HEK293 (cell line): ENCODE data around the gene RASA3.
"Not testable (repeated sequence)": the region's sequence is repeated elsewhere in the genome, so short reads cannot be mapped to it uniquely, and the experiment has no call there.

Experiments used
- CTCF ChIA-PET: fragments of 350-600 bp; formaldehyde crosslinking; extraction: SDS; loops from one replicate; lab custom pipeline; 2021; ENCODE audit warnings: antibody characterized with exemption; lab: Yijun Ruan, JAX
- POLR2A ChIA-PET: fragments of 300-600 bp; formaldehyde crosslinking; extraction: SDS; loops from one replicate; lab custom pipeline; 2020; ENCODE audit warnings: antibody characterized with exemption, inconsistent platforms; lab: Yijun Ruan, JAX
- H3K27ac ChIP-seq: fragments of 200-500 bp; sonication (Bioruptor generic); 2 replicates; pipeline ENCODE4 v1.5.1; 2014; ENCODE audit warnings: low read depth, low read length, control low read depth, inconsistent platforms; ENCODE audit errors: extremely low read depth
- H3K36me3 ChIP-seq, 2 experiments: fragments of 200-500 bp in 1 of 2; sonication (Bioruptor generic) in 1 of 2; 1 replicate in 1 of 2; 2 replicates in 1 of 2; pipeline ENCODE4 v1.5.1; 2014 to 2017; ENCODE audit warnings: inconsistent platforms in 2 of 2, low read length in 2 of 2; ENCODE audit not compliant: control insufficient read depth in 2 of 2, insufficient read depth in 1 of 2
- H3K4me1 ChIP-seq: fragments of 200-500 bp; sonication (Bioruptor generic); 2 replicates; pipeline ENCODE4 v1.5.1; 2014; ENCODE audit warnings: mild to moderate bottlenecking, low read length, inconsistent platforms; ENCODE audit not compliant: control insufficient read depth, insufficient read depth
- H3K4me3 ChIP-seq: 2 replicates; pipeline ENCODE4 v1.5.1; 2011; ENCODE audit warnings: low read depth, mild to moderate bottlenecking, control low read depth, low read length, moderate library complexity
- H3K9me3 ChIP-seq: fragments of 200-500 bp; sonication (Bioruptor generic); 2 replicates; pipeline ENCODE4 v1.5.1; 2014; ENCODE audit warnings: low read depth, low read length, inconsistent platforms; ENCODE audit not compliant: control insufficient read depth, insufficient read depth
- GLI4 ChIP-seq: fragments of 450-650 bp; formaldehyde crosslinking; IDR thresholded peaks from 2 replicates; pipeline ENCODE4 v1.5.1; 2016; ENCODE audit warnings: missing biosample characterization, missing genetic modification characterization
- KLF8 ChIP-seq: fragments of 450-650 bp; formaldehyde crosslinking; IDR thresholded peaks from 2 replicates; pipeline ENCODE4 v1.5.1; 2016; ENCODE audit warnings: missing biosample characterization, missing genetic modification characterization
- OSR2 ChIP-seq: fragments of 450-650 bp; formaldehyde crosslinking; IDR thresholded peaks from 2 replicates; pipeline ENCODE4 v1.5.1; 2016; ENCODE audit warnings: missing biosample characterization, missing genetic modification characterization
- OVOL3 ChIP-seq: fragments of 450-650 bp; formaldehyde crosslinking; IDR thresholded peaks from 2 replicates; pipeline ENCODE4 v1.5.1; 2016; ENCODE audit warnings: missing biosample characterization, missing genetic modification characterization
- ZFP37 ChIP-seq: fragments of 450-650 bp; formaldehyde crosslinking; IDR thresholded peaks from 2 replicates; pipeline ENCODE4 v1.5.1; 2016; ENCODE audit warnings: missing biosample characterization, missing genetic modification characterization
- ZNF114 ChIP-seq: fragments of 450-650 bp; formaldehyde crosslinking; IDR thresholded peaks from 2 replicates; pipeline ENCODE4 v1.5.0; 2017; ENCODE audit warnings: missing biosample characterization, missing genetic modification characterization
- ZNF140 ChIP-seq: fragments of 450-650 bp; formaldehyde crosslinking; IDR thresholded peaks from 2 replicates; pipeline ENCODE4 v1.5.1; 2016; ENCODE audit warnings: missing biosample characterization, missing genetic modification characterization
- ZNF146 ChIP-seq: fragments of 450-650 bp; formaldehyde crosslinking; IDR thresholded peaks from 2 replicates; pipeline ENCODE4 v1.5.1; 2016; ENCODE audit warnings: missing biosample characterization, missing genetic modification characterization
- ZNF169 ChIP-seq: fragments of 450-650 bp; formaldehyde crosslinking; IDR thresholded peaks from 2 replicates; pipeline ENCODE4 v1.5.1; 2016; ENCODE audit warnings: missing biosample characterization, missing genetic modification characterization
- ZNF175 ChIP-seq: fragments of 450-650 bp; formaldehyde crosslinking; IDR thresholded peaks from 2 replicates; pipeline ENCODE4 v1.5.1; 2016; ENCODE audit warnings: missing biosample characterization, missing genetic modification characterization
- ZNF221 ChIP-seq: fragments of 450-650 bp; formaldehyde crosslinking; IDR thresholded peaks from 2 replicates; pipeline ENCODE4 v1.5.1; 2017; ENCODE audit warnings: missing biosample characterization, missing genetic modification characterization, borderline replicate concordance
- ZNF366 ChIP-seq: fragments of 450-650 bp; formaldehyde crosslinking; conservative IDR thresholded peaks from 2 replicates; pipeline ENCODE4 v1.5.1; 2016; ENCODE audit warnings: missing biosample characterization, missing genetic modification characterization
- ZNF473 ChIP-seq: fragments of 450-650 bp; formaldehyde crosslinking; IDR thresholded peaks from 2 replicates; pipeline ENCODE4 v1.5.1; 2017; ENCODE audit warnings: missing biosample characterization, missing genetic modification characterization
- ZNF530 ChIP-seq: fragments of 450-650 bp; formaldehyde crosslinking; IDR thresholded peaks from 2 replicates; pipeline ENCODE4 v1.5.1; 2016; ENCODE audit warnings: low read depth, missing biosample characterization, missing genetic modification characterization
- ZNF621 ChIP-seq: fragments of 450-650 bp; formaldehyde crosslinking; IDR thresholded peaks from 2 replicates; pipeline ENCODE4 v1.5.1; 2017; ENCODE audit warnings: missing biosample characterization, missing genetic modification characterization
- ZNF626 ChIP-seq: fragments of 450-650 bp; sonication (Bioruptor Pico); formaldehyde crosslinking; IDR thresholded peaks from 2 replicates; pipeline ENCODE4 v1.5.1; 2018; ENCODE audit warnings: missing biosample characterization, missing genetic modification characterization, inconsistent platforms
- ZNF660 ChIP-seq: fragments of 450-650 bp; IDR thresholded peaks from 2 replicates; pipeline ENCODE4 v1.5.1; 2018; ENCODE audit warnings: missing biosample characterization, mild to moderate bottlenecking, missing genetic modification characterization
- ZNF837 ChIP-seq: fragments of 450-650 bp; formaldehyde crosslinking; IDR thresholded peaks from 2 replicates; pipeline ENCODE4 v1.5.1; 2016; ENCODE audit warnings: missing biosample characterization, missing genetic modification characterization
- ZSCAN16 ChIP-seq: fragments of 450-650 bp; formaldehyde crosslinking; IDR thresholded peaks from 2 replicates; pipeline ENCODE4 v1.5.1; 2016; ENCODE audit warnings: missing biosample characterization, missing genetic modification characterization
- TF ChIP-seq, protein P1 (sequence below): fragments of 450-650 bp; formaldehyde crosslinking; IDR thresholded peaks from 2 replicates; pipeline ENCODE4 v1.5.1; 2016; ENCODE audit warnings: missing biosample characterization, missing genetic modification characterization, borderline replicate concordance

Gene RASA3

GRCh38 chr13:113989585-113990300 is 142.7 kb downstream of the RASA3 start:
- no peaks in the 10 kb centered on the region for H3K9me3 ChIP-seq
- TF ChIP-seq OVOL3 (tag by site-specific recombination): no peak
- TF ChIP-seq ZNF626: no peak
- TF ChIP-seq OSR2: no peak
- peak; percentile 75 for TF ChIP-seq ZNF366 (tag by site-specific recombination)
- TF ChIP-seq, all 188 proteins: peak for 1
- H3K4me3 ChIP-seq: no peak overlapping the region
- H3K36me3 ChIP-seq: peaks cover 0 to 16% of the 10 kb centered on the region in 2 experiments; a peak in 1 of 3 replicates
- H3K27ac ChIP-seq: no peak overlapping the region
- H3K4me1 ChIP-seq: no peaks in the 10 kb centered on the region
- ChIA-PET CTCF (no interaction called here), POLR2A (no interaction called here)

GRCh38 chr13:113988859-113989258 is 143.6 kb downstream of the RASA3 start:
- H3K4me3 ChIP-seq, POLR2A ChIA-PET, H3K4me1 ChIP-seq, CTCF ChIA-PET, H3K27ac ChIP-seq, H3K9me3 ChIP-seq: not testable (repeated sequence)
- TF ChIP-seq, protein P1, sequence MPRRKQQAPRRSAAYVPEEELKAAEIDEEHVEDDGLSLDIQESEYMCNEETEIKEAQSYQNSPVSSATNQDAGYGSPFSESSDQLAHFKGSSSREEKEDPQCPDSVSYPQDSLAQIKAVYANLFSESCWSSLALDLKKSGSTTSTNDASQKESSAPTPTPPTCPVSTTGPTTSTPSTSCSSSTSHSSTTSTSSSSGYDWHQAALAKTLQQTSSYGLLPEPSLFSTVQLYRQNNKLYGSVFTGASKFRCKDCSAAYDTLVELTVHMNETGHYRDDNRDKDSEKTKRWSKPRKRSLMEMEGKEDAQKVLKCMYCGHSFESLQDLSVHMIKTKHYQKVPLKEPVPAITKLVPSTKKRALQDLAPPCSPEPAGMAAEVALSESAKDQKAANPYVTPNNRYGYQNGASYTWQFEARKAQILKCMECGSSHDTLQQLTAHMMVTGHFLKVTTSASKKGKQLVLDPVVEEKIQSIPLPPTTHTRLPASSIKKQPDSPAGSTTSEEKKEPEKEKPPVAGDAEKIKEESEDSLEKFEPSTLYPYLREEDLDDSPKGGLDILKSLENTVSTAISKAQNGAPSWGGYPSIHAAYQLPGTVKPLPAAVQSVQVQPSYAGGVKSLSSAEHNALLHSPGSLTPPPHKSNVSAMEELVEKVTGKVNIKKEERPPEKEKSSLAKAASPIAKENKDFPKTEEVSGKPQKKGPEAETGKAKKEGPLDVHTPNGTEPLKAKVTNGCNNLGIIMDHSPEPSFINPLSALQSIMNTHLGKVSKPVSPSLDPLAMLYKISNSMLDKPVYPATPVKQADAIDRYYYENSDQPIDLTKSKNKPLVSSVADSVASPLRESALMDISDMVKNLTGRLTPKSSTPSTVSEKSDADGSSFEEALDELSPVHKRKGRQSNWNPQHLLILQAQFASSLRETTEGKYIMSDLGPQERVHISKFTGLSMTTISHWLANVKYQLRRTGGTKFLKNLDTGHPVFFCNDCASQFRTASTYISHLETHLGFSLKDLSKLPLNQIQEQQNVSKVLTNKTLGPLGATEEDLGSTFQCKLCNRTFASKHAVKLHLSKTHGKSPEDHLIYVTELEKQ (tag by site-specific recombination): 0 out of 2 replicates have a peak, but pooled peaks have one; percentile 29
- peak; percentile 51; the same call in 1 of the 2 replicates for TF ChIP-seq ZNF366 (tag by site-specific recombination)
- H3K36me3 ChIP-seq: peaks cover 0 to 16% of the 10 kb centered on the region in 2 experiments; a peak in 1 of 3 replicates

DNA sequence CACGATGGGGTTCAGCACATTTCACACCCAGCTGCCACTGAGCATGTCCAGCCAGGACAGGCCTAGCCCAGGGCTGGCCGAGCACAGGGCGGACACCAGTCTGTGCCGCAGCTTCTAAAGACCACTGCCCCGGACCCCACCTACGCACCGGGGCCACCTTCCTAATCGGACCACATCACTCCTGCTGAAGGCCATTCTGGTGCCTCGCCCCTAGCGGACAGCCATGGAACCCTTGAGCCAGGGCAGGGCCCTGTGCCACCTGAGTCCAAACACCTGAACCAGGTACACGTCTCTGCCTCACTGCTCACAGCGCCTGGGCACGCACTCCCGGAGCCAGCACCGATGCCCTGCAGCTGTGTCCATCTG is 150.1 kb downstream of the RASA3 start:
- Histone ChIP-seq H3K9me3 (no peaks in the 10 kb centered on the region), H3K27ac (no peak overlapping the region), H3K4me3 (no peak overlapping the region), H3K4me1 (no peaks in the 10 kb centered on the region), H3K36me3 (peaks cover 0 to 12% of the 10 kb centered on the region in 2 experiments; a peak in 1 of 3 replicates)
- TF ChIP-seq ZNF140 (tag by site-specific recombination) (no peak), GLI4 (no peak)
- POLR2A ChIA-PET: no interaction called here
- CTCF ChIA-PET: no interaction called here

GRCh38 chr13:113981611-113982295 is 150.7 kb downstream of the RASA3 start:
- Histone ChIP-seq H3K27ac (no peak overlapping the region), H3K4me3 (no peak overlapping the region), H3K9me3 (no peaks in the 10 kb centered on the region), H3K36me3 (peaks cover 0 to 12% of the 10 kb centered on the region in 2 experiments; a peak in 1 of 3 replicates), H3K4me1 (no peaks in the 10 kb centered on the region)
- ChIA-PET CTCF (no interaction called here), POLR2A (no interaction called here)
- TF ChIP-seq ZNF175 (tag by site-specific recombination): no peak
- TF ChIP-seq ZNF114 (tag by site-specific recombination): no peak
- no peak for TF ChIP-seq ZNF473 (tag by site-specific recombination)
- TF ChIP-seq ZSCAN16 (tag by site-specific recombination): no peak
- TF ChIP-seq ZNF837 (tag by site-specific recombination): no peak
- no peak for TF ChIP-seq ZNF146
- no peak for TF ChIP-seq ZNF221 (tag by site-specific recombination)
- no peak for TF ChIP-seq ZNF169 (tag by site-specific recombination)
- TF ChIP-seq ZNF621 (tag by site-specific recombination): no peak
- TF ChIP-seq ZNF530 (tag by site-specific recombination): no peak
- no peak for TF ChIP-seq ZFP37
- no peak for TF ChIP-seq KLF8 (tag by site-specific recombination)
- no peak for TF ChIP-seq ZNF660 (tag by site-specific recombination)
